ENCODE data around the gene PCNT. TPM values are rescaled to one million over a fixed set of nuclear protein-coding genes. Genes with fewer than 3 reads are reported as not detected.
A peak's percentile ranks its signal among the peaks of the same experiment; 100 is the strongest.

The PCNT gene
- total RNA-seq, 2 donors from 2014 or later: 15.1 to 32.5 TPM

GRCh38 chr21:46324390-46325072 is 575 bp downstream of the PCNT start:
- Histone ChIP-seq H3K4me3 (peak overlapping the region; percentile 74), H3K9me3 (no peaks in the 10 kb centered on the region), H3K27me3 (no peaks in the 10 kb centered on the region), H3K4me1 (no peaks in the 10 kb centered on the region), H3K27ac (peak overlapping the region; percentile 98), H3K36me3 (no peaks in the 10 kb centered on the region), H3K9ac (ENCODE audit: low read depth in 2 of 2, low read length in 2 of 2) (peak overlapping the region; percentile 77 to 88)
- peak; percentile 88 for DNase-seq
- TF ChIP-seq CTCF (IDR thresholded peaks at IDR 0.05): no peak
- intact Hi-C loops (cut with DNase I): loop anchor here (5.0 to 10.0 kb wide), 2 partner anchors 37 to 100 kb away; partner anchors contain the start of genes LSS, MCM3AP and YBEY

DNA sequence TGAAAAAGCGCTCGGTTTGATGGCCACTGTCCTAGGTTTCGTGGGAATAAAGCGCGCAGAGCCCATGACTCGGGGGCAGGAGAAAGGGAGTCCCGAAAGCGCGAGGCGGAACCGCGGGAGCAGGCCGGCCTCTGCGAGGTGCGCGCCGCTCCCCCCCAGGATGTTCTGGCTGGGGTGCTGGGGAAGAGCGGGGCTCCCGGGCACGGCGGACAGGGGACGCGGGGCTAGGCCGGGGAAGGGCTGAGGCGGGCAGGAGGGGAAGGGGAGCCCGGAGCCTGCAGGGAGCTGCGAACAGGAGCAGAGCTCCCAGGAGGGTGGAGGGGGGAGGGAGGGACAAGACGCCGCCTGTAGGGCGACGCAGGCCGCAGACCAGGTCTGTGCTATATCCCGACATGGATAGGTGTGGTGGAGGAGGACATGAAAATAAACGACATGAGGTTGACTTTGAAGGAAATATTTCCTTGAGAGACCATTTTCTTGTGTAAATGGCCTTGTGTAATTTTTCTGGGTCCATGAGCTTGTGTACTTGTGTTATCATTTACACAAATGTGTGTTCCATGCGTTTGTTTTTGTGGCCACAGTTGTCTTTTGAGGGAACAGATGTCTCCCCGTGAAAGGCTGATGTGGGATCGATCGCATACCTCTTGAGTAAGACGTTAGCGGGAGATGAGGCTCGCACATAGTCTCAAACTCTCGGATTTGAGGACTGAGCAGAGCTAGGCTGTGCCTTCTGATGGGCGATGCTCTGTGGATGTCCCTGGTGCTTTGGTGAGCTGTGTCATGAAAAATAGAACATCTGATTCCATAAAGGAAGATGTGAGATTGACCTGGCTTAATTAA is 1.3 kb downstream of the PCNT start:
- Histone ChIP-seq H3K4me1 (no peaks in the 10 kb centered on the region), H3K36me3 (no peaks in the 10 kb centered on the region), H3K9me3 (no peaks in the 10 kb centered on the region), H3K27me3 (no peaks in the 10 kb centered on the region), H3K4me3 (peak overlapping the region; percentile 74), H3K9ac (ENCODE audit: low read depth in 2 of 2, low read length in 2 of 2) (peak overlapping the region; percentile 64 to 81), H3K27ac (peak overlapping the region; percentile 98)
- TF ChIP-seq CTCF (IDR thresholded peaks at IDR 0.05): no peak
- intact Hi-C loops (cut with DNase I): loop anchor here (10.0 kb wide), 1 partner anchor 100 kb away; the partner anchor contains the start of gene LSS
- DNase-seq: peak; percentile 60

DNA sequence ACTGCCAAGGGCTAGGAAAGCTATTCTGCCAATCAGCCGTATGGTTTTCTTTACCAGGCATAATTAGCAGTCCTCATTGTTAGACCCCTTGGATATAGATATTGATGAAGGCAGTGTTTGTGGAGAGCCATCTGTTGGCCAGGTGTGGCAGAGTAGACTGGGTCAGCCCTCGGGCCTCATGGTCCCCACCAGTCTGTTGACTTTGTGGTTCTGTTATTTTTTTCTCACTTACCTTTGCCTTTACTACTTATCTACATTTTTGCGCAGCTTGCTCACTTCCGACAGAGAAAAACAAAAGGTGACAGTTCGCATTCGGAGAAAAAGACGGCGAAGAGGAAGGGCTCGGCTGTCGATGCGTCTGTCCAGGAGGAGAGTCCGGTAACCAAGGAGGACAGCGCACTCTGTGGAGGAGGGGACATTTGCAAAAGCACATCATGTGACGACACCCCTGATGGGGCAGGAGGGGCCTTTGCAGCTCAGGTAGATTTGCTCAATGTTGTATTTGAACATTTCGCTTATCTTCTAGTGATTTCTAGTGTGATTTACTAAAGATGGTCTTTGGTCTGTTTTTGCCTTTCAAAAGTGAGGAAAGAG is 2.3 kb downstream of the PCNT start:
- no peak overlapping the region for H3K9ac ChIP-seq (ENCODE audit: low read depth in 2 of 2, low read length in 2 of 2)
- no peak overlapping the region for H3K27ac ChIP-seq
- no peak for TF ChIP-seq CTCF (IDR thresholded peaks at IDR 0.05)
- no peak for DNase-seq
- H3K9me3 ChIP-seq: no peaks in the 10 kb centered on the region
- no peak overlapping the region for H3K4me3 ChIP-seq
- intact Hi-C loops (cut with DNase I): loop anchor here (10.0 kb wide), 1 partner anchor 101 kb away; the partner anchor contains the start of gene LSS
- H3K4me1 ChIP-seq: no peaks in the 10 kb centered on the region
- H3K36me3 ChIP-seq: no peaks in the 10 kb centered on the region
- H3K27me3 ChIP-seq: no peaks in the 10 kb centered on the region

GRCh38 chr21:46327711-46328110 is 3.8 kb downstream of the PCNT start:
- no peak for TF ChIP-seq CTCF (IDR thresholded peaks at IDR 0.05)
- intact Hi-C loops (cut with DNase I): loop anchor here (10.0 kb wide), 1 partner anchor 103 kb away; the partner anchor contains the start of gene LSS
- Histone ChIP-seq H3K9ac (ENCODE audit: low read depth in 2 of 2, low read length in 2 of 2) (no peak overlapping the region), H3K4me1 (no peaks in the 10 kb centered on the region), H3K27me3 (no peaks in the 10 kb centered on the region), H3K9me3 (no peaks in the 10 kb centered on the region), H3K36me3 (no peaks in the 10 kb centered on the region), H3K27ac (no peak overlapping the region), H3K4me3 (no peak overlapping the region)
- DNase-seq: no peak

DNA sequence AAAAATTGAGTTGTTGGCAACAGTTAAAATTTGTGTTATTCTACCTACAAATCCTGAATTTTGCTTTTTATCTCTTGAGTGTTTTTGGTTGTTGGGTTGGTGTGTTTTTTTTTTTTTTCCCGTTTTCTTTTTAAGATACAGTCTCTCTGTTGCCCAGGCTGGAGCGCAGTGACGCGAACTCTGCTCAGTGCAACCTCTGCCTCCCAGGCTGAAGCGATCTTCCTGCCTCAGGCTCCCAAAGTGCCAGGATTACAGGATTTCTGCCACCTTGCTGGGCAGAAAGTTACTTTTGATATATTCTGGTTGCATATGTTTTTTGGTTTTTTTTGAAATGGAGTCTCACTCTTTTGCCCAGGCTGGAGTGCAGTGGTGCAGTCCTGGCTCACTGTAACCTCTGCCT is 4.2 kb downstream of the PCNT start:
- H3K9ac ChIP-seq (ENCODE audit: low read depth in 2 of 2, low read length in 2 of 2): no peak overlapping the region
- no peaks in the 10 kb centered on the region for H3K36me3 ChIP-seq
- intact Hi-C loops (cut with DNase I): loop anchor here (10.0 kb wide), 1 partner anchor 103 kb away; the partner anchor contains the start of gene LSS
- no peak overlapping the region for H3K4me3 ChIP-seq
- H3K4me1 ChIP-seq: no peaks in the 10 kb centered on the region
- DNase-seq: no peak
- no peak for TF ChIP-seq CTCF (IDR thresholded peaks at IDR 0.05)
- H3K27me3 ChIP-seq: no peaks in the 10 kb centered on the region
- H3K27ac ChIP-seq: no peak overlapping the region
- no peaks in the 10 kb centered on the region for H3K9me3 ChIP-seq
